ENCODE results near the gene NDUFA12.

NDUFA12 gene

DNA sequence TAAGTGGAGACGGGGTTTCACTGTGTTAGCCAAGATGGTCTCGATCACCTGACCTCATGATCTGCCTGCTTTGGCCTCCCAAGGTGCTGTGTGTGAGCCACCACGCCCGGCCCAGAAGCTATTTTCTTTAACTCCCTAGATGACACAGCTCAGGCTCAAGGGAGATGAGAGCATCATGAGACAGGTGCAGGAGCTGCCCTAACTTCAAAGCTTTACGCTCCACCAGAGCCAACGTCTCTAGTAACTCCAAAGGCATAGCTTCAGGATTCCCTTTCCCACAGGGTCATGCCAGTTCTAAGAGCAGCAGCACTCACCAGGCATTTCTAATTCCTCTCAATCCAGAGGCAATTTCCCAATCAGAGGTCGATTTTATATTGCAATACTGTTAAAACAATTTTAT, 21.0 kb downstream of the NDUFA12 start:
- no peak for DNase-seq (ENCODE audit: extremely low read depth in 1 of 2, low read depth in 1 of 2)

DNA sequence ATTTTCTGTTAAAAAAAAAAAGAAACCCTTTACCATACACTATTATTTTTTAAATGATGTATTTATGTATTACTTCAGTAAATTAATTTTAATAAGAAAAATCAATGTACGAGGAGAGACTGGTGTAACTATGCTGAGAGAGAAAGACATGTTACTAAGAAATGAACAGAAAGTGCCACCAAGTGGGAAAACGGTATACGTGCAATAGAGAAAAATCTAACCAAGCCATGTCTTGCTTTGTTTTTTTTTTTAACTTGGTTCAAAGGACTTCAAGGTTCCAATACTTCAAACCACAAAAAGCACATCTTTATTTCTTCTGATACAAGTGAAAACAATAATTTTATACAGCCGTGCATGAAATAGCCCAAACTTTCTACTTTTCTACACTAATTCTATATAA, 22.9 kb downstream of the NDUFA12 start:
- DNase-seq (ENCODE audit: extremely low read depth in 1 of 2, low read depth in 1 of 2), result no peak

DNA sequence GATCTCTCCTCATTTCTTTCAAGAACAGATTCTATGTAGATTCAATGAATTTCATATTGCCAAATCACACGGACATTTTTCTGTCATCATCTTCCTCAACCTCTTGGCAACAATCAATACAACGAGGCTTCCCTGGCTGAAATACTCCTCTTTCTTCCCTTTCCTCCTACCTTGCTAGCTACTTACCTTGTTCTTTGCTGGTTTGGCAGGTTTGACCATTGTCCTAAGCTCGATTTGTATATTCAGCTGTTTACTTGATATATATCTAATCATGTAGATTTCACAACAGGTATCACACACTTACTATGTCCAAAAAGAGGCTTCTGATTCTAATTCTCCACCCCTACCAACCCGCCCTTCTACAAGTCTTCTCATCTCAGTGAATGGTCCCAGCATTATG, 23.6 kb downstream of the NDUFA12 start:
- no peak for DNase-seq (ENCODE audit: extremely low read depth in 1 of 2, low read depth in 1 of 2)

DNA sequence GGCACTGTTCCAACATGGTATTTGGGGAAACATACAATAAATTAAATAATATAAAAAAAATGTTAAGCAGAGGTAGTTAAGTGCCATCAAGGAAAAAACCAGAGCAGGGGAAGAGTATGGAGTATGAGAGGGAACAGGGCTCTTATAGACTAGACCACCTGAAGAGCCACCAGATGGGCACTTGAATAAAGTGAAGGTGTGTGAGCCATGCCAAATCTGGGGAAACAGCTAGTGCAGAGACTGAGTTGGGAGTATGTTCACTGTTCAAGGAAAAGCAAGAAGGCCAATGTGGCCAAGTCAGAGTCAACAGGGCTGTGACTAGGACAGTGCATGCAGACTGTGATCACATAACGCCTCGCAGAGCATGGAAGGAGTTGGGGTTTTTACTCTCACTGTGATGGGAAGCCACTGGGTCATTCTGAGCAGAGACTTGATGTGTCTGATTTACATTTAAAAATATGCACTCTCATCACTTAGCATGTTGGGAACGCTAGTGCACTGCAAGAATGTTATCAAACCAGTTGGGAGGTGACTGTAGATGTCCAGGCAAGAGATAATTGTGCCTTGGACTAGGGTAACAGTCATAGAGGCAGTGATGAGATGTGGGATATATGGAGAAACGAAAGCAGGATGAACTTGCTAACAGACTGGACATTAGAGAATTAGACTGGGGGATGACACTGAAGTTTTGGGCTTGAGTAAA, 25.6 kb downstream of the NDUFA12 start:
- no peak for DNase-seq (ENCODE audit: extremely low read depth in 1 of 2, low read depth in 1 of 2)

DNA sequence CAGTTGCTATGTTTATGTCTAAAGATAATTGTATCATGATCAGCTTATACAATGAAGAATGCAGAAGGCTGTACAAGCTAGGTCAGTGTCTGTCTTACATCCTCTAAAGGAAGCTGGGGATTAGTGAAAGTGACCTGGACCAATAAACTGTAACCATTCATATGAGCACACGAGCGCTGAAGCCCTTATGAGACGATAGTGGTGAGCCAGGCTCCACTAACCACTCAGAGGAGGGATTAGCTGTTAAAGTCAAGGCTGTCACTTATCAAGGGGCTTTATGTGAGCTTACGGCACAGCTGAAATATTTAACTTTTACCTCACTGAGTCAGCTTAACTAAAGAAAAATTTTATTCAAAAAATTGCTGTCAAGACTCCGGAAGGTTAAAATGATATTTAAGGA, 30.3 kb downstream of the NDUFA12 start:
- DNase-seq (ENCODE audit: extremely low read depth in 1 of 2, low read depth in 1 of 2), result no peak

DNA sequence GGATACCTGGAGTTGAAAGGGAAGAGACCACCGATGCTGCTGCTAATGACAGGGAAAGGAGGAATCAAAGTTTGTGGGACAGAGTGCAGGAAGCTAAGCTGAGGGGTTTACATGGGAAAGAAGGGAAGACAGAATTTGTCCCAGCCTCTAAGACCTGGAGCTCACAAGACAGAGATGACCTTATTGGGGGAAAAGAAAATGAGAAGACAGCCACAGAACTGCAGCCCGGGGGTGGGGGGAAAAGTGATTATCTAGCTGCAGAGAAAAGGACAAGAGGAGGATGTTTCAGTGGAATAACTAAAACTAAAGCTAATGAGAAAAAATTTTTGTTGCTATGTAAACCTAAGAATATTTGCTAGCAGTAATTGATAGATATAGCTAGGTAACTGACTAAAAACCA, 30.7 kb downstream of the NDUFA12 start:
- no peak for DNase-seq (ENCODE audit: extremely low read depth in 1 of 2, low read depth in 1 of 2)

DNA sequence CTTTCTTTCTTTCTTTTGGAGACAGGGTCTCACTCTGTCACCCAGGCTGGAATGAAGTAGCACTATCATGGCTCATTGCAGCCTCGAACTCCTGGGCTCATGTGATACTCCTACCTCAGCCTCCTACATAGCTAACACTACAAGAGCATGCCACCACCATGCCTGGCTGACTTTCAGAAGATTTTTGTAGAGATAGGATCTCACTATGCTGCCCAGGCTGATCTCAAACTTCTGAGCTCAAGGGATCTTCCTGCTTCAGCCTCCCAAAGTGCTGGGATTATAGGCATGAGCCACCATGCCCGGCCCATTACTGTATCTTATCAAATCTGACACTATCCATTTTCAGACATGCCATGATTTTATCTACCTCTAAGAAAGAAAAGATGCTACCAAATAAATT, 31.6 kb downstream of the NDUFA12 start:
- no peak for DNase-seq (ENCODE audit: extremely low read depth in 1 of 2, low read depth in 1 of 2)

DNA sequence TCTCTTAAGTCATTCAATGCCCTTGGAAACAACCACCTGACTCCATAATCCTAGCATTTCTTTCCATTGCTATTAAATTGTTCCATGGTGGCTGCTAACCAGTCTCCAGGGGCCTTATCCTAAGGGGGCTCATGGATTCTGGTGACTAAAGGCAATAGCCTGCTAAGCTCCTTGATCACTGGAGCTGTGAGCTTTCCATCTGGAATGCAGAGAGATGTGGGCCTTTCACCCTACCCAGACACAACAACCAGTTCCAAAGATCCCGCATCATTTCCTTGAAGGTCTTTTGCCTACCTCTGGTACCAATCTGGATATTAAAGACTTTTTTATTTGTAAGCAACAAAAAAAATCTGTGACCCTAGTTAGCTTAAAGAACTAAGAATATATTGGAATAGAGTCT, 32.9 kb downstream of the NDUFA12 start:
- DNase-seq (ENCODE audit: extremely low read depth in 1 of 2, low read depth in 1 of 2), result no peak

DNA sequence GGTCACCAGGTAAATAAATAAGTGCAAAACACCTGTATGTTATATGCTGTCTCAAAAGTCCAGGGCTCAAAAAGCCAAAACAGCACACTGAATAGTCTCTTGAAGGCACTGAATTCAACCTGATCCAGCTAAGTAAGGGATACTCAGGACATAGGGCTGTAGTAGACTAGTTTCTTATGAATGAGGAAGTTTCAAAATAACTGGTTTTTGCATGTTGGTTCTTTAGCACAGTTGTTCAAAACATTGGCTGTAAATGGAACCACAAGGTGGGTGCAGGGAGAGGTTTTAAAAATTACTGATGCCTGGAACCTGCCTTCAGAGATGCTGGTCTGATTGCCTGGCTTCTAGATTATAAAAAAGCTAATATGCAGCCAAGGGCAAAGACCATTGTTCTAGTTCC, 34.1 kb downstream of the NDUFA12 start:
- no peak for DNase-seq (ENCODE audit: extremely low read depth in 1 of 2, low read depth in 1 of 2)

DNA sequence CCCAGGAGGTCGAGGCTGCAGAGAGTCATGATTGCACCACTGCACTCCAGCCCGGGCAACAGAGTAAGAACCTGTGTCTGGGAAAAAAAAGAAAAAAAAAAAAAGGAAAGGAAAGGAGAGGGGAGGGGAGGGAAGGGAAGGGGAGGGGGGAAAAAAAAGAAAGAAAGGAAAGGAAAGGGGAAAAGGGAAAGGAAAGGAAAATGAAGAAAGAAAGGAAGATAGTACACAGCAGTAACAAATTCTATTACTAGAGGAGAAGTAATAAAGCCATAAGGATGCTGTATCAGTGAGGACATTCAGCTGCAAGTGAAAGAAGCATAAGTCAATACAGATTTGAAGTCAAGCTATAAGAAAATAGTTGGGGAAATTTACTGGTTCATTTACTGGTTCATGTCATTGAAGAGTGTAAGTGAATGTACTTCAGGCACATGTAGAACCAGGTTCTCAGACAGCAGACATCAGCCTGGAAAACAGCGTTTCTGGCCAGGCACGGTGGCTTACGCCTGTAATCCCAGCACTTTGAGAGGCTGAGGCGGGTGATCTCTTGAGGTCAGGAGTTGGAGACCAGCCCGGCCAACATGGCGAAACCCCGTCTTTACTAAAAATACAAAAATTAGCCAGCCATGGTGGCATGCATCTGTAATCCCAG, 37.4 kb downstream of the NDUFA12 start:
- no peak for DNase-seq (ENCODE audit: extremely low read depth in 1 of 2, low read depth in 1 of 2)

DNA sequence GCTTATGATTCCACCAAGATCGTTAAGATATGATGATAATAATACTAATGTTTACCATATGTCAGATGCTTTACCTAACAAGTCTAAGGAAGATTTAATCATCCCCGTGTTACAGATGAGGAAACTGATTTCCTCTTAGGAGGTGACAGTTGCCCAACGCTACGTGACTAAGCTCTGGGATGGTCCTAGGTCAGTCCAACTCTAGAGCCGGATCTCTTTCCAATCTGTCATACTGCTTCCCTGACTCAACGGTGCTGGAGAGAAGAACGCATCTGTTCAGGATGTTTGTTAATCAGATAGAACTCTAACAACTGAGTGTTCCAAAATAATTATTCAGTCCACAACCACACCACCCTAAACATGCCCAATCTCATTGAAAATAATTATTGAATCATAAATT, 39.8 kb downstream of the NDUFA12 start:
- DNase-seq (ENCODE audit: extremely low read depth in 1 of 2, low read depth in 1 of 2), result no peak

DNA sequence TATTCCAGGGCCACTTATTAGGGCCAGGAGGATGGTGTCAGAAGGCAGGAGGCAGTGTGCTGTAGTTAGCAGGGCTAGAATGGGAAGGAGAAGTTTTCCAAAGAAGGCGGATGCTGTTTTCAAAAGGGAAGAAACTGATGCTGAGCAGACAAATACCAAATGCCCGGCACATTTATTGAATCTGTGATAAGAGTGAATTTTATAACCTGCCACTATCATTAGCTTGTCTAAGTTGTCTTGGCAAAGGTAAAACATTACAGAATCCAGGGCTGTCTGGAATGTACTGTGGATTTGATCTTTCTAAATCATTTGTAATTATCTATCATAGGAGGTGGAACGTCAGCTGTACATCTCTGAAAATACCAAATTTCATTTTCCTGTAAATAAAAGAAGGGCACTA, 40.8 kb downstream of the NDUFA12 start:
- DNase-seq (ENCODE audit: extremely low read depth in 1 of 2, low read depth in 1 of 2), result no peak

DNA sequence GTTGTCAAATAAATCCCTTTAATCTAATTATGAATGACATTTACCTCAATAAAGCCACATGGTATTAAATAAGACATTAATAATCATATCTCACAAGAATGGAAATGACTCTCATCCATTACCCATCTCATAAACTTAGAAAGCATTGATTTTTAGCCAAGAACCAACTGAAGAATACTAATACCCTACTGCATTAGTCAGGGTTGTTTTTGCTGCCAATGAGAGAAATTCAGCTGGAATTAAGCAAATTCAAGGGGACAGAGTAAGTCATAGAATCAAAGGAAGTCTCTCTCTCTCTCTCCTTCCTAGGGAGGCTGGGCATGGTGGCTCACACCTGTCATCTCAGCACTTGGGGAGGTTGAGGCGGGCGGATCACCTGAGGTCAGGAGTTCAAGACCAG, 41.6 kb downstream of the NDUFA12 start:
- no peak for DNase-seq (ENCODE audit: extremely low read depth in 1 of 2, low read depth in 1 of 2)

DNA sequence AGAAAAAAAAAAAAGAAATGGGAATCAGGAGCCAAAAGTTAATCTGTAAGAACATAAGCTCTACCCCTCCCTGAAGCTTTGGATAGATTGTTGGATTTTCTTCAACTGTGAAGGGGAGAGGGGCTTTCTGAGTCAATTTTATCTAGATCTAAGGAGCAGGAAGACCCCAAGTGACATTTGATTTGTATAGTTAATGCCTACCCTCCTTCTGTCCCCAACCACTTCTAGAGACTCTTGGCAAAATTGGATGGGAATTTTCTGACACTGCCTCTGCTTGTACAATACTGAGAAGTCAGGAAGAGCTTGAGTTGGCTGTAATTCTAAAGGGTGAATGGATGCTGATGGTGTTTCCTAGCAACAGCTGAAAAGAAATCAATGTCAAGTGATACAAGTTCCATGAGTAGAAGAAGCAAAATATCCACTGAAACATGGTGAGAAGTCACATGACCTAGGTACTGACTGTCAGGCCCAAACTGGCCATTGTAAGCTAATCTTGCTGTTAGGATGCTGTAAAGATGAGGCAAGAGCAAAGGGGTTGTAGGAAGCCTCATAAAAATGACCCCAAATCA, 42.2 kb downstream of the NDUFA12 start:
- DNase-seq (ENCODE audit: extremely low read depth in 1 of 2, low read depth in 1 of 2), result no peak

DNA sequence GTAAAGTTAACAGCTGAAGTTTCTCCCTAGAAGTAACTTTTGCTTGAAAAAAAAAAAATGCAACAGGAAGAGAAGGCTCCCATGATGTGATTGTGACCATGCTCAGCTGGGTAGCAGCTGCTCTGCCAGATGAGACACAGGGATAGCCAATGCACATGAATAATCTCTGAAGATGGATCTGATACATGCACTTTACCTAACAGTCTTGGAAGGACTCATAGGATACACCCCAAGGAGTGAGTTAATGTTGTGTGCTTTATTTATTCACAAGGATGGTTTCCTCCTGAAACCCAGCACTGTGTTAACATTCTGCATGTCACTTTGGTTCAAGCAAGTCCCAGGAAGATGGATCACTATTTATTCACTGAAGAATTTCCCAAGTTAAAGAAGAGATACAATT, 46.5 kb downstream of the NDUFA12 start:
- no peak for DNase-seq (ENCODE audit: extremely low read depth in 1 of 2, low read depth in 1 of 2)

DNA sequence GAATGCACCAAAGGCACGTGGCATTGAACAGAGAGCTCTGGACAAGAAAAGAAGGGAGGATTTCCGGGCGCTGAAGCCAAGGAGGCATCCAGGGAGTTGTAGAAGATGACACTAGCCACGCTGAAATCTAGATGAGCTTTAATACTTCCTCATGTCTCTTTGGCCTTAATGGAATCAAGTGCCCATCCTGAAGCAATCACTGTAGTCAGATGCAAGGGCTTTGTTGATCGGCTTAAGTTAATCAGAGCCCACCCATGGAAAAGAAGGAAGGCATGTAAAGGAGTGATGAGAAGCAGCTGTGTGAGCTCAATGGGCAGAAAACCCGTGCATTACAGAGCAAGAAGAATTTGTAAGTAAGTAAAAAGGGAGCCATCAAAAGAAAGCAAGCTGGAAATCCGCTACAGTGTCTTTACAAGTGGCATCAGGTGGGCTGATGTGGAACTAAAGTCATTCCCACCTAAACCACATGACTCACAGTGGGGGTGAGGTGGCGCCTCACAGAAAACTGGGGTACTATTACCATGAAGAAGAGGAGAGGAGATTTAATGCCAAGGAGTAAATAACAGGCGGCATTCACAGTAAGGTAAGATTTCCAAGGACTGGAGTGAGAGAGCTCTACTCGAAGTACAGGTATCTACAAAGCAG, 48.4 kb downstream of the NDUFA12 start:
- DNase-seq (ENCODE audit: extremely low read depth in 1 of 2, low read depth in 1 of 2), result no peak

DNA sequence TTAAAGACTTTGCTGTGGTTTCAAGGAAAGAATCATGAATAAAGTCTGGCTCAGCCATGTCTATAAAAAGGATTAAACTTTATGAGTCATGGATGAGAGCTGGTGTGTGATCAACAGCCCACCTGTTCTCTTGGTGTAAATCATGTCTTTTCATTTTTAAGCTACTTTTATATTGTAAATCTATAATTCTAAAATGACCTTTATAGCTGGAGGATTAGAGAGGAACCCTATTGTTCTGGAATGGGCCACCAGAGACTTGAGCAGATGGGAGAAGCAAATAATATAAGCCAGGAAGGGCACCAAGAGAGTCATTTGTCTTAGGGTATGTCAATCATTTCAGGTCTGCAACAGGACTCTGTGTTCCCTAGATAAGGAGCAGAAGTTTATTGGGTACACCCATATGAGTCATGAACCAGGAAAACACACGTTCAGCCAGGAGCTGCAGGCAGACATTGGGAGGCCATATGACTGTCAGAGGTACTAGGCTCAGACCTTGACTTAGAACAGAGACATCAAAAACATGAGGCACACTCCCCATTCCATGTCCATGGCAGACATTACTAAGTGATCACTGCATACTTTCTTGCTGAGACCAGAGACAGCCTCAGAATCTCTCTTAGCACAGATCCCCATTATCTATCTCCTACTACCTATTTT, 49.3 kb downstream of the NDUFA12 start:
- no peak for DNase-seq (ENCODE audit: extremely low read depth in 1 of 2, low read depth in 1 of 2)

DNA sequence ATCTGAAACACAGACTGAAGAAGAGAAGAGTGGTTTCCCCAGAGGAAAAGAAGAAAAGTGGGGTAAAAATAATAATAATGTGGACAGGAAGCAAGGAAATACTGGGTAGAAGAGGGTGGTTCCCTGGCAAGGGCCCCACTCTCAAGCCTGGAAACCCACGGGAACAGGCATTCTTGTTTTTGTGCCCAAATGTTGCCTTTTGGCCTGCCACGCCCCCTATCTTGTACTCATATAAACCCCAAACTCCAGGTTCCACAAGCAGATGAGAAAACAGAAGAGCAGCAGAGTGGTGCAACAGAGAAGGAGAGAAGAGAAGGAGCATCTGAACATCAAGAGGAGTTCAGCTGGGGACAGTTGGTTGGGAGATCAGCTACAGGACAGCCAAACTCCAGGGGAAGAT, 51.2 kb downstream of the NDUFA12 start:
- no peak for DNase-seq (ENCODE audit: extremely low read depth in 1 of 2, low read depth in 1 of 2)

DNA sequence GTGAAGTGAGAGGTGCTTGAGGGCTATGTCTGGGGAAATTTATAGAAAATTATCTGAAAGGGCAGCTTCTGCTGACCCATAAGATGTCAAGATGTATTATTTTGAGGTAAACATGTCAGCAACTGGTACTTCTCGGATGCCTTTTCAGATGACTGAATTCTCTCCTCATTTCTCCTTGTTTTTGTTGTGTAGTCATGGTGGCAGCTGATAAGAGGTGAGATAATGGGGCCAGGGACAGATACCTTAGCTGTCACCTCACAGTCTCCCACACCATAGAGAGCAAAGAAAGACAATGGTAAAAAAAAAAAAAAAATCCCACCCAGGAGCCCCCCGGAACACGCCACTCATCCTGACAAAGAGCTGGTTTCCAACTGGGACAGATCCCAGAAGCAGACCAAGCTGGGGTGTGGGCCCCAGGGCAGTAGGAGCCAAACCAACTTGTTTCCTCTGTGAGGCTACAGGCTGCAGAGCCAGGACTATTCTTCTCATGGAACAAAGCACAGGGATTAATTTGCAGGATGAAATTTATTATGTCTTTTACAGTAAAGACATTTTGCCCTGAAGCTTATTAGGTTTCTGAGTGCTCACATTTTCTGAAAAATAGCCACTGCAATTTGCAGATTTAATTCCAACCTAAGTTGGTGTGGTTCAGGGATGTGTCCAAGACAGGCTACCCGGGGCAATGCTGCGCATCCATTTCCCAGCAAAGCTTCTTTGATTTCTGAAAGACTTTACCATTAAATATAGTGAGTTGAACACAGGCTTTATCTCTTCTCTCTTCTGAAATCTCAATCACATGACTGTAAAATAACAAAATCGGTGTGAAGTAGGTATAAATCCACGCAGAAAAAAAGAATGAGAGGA, 52.2 kb downstream of the NDUFA12 start:
- DNase-seq (ENCODE audit: extremely low read depth in 1 of 2, low read depth in 1 of 2), result no peak

DNA sequence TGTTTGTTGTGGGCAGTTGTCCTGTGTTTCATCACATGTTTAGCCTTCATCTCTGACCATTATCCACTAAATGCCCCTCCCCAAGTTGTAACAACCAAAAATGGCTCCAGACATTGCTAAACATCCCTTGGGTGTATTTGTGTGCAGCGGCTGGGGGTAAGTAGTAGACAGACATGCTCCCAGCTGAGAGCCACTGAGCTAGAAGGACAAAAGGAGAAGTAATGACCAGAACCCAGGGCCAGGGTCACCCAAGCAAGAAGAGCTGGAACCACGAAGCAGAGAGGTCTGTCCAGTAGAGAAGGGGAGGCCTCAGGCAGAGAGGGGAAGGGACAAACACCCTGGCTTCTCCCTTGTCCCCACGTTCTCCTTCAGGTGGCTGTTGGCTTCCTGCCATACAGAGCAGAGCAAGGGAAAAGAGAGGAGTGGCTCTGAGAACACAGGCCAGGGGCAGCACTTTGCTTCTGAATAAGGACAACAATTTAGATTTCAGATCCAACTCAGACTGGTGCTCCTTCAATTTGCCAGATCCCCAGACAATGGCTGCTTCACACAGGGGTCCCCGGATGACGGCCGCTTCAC, 55.2 kb downstream of the NDUFA12 start:
- DNase-seq (ENCODE audit: extremely low read depth in 1 of 2, low read depth in 1 of 2), result no peak
